Osteocyte (in vitro differentiated cells): Measurements from ENCODE around the gene CDC27. TPM values are rescaled to one million over a fixed set of nuclear protein-coding genes. Genes with fewer than 3 reads are reported as not detected.
"Not testable (repeated sequence)": the region's sequence is repeated elsewhere in the genome, so short reads cannot be mapped to it uniquely, and the experiment has no call there.

Experiments
- DNase-seq: peaks from one replicate; pipeline ENCODE4 v3.0.0; 2021; ENCODE audit warnings: mixed read lengths; ENCODE audit not compliant: unreplicated experiment; ENCODE audit errors: extremely low spot score
- H3K27ac Mint-ChIP-seq: one replicate; pipeline ENCODE4 v1.8.0; 2021; ENCODE audit warnings: mild to moderate bottlenecking, mixed read lengths; ENCODE audit not compliant: unreplicated experiment
- H3K27me3 Mint-ChIP-seq: one replicate; pipeline ENCODE4 v1.8.0; 2021; ENCODE audit warnings: mixed read lengths; ENCODE audit not compliant: unreplicated experiment
- H3K36me3 Mint-ChIP-seq: one replicate; pipeline ENCODE4 v1.8.0; 2021; ENCODE audit warnings: mixed read lengths; ENCODE audit not compliant: unreplicated experiment
- H3K4me1 Mint-ChIP-seq: one replicate; pipeline ENCODE4 v1.8.0; 2021; ENCODE audit warnings: mixed read lengths; ENCODE audit not compliant: unreplicated experiment
- H3K4me3 Mint-ChIP-seq: one replicate; pipeline ENCODE4 v1.8.0; 2021; ENCODE audit warnings: mild to moderate bottlenecking, moderate library complexity, mixed read lengths; ENCODE audit not compliant: unreplicated experiment
- H3K9me3 Mint-ChIP-seq: one replicate; pipeline ENCODE4 v1.8.0; 2021; ENCODE audit warnings: mixed read lengths; ENCODE audit not compliant: unreplicated experiment
- CTCF ChIP-seq: fragments of 200-600 bp; sonication (generic); IDR thresholded peaks from 2 replicates; pipeline ENCODE4 v1.5.0; 2021; ENCODE audit warnings: antibody characterized with exemption, mild to moderate bottlenecking, moderate library complexity
- total RNA-seq: library from RNA; stranded (reverse); gene quantifications from 2 replicates; pipeline ENCODE4 v1.2.1, GENCODE V29; 2021

CDC27 gene
- total RNA-seq, 1 donor from 2014 or later = 112 TPM

- Mint-ChIP-seq H3K4me1 (peaks cover 2% of the 10 kb centered on the region), H3K36me3 (peaks cover 34% of the 10 kb centered on the region), H3K27ac (no peak overlapping the region), H3K4me3 (no peak overlapping the region), H3K27me3 (no peaks in the 10 kb centered on the region), H3K9me3 (no peaks in the 10 kb centered on the region)
- DNase-seq = no peak
- no peak for TF ChIP-seq CTCF
Observed at GRCh38 chr17:47172696-47173565, 16.2 kb downstream of the CDC27 start.

GRCh38 chr17:47170710-47171109 lies 18.4 kb downstream of the CDC27 start:
- no peak for TF ChIP-seq CTCF
- Mint-ChIP-seq H3K27ac (no peak overlapping the region), H3K4me1 (peaks cover 2% of the 10 kb centered on the region)

GRCh38 chr17:47168896-47169295 lies 20.2 kb downstream of the CDC27 start:
- not testable (repeated sequence) for H3K27me3 Mint-ChIP-seq, H3K4me3 Mint-ChIP-seq, H3K4me1 Mint-ChIP-seq, DNase-seq, H3K27ac Mint-ChIP-seq, H3K9me3 Mint-ChIP-seq
- H3K36me3 Mint-ChIP-seq = peaks cover 40% of the 10 kb centered on the region

More at GRCh38 chr17:47170710-47171109, 18.4 kb downstream of the CDC27 start:
- Mint-ChIP-seq H3K4me3 (no peak overlapping the region), H3K27me3 (no peaks in the 10 kb centered on the region), H3K36me3 (peaks cover 41% of the 10 kb centered on the region), H3K9me3 (no peaks in the 10 kb centered on the region)
- DNase-seq = no peak

GRCh38 chr17:47166854-47167253 lies 22.2 kb downstream of the CDC27 start:
- DNase-seq, H3K4me3 Mint-ChIP-seq, H3K9me3 Mint-ChIP-seq, H3K27ac Mint-ChIP-seq, H3K27me3 Mint-ChIP-seq, H3K4me1 Mint-ChIP-seq: not testable (repeated sequence)
- H3K36me3 Mint-ChIP-seq = peaks cover 48% of the 10 kb centered on the region

- no peak for DNase-seq
- H3K27me3 Mint-ChIP-seq = no peaks in the 10 kb centered on the region
- H3K27ac Mint-ChIP-seq = no peak overlapping the region
- H3K9me3 Mint-ChIP-seq = no peaks in the 10 kb centered on the region
- no peak for TF ChIP-seq CTCF
- no peak overlapping the region for H3K4me3 Mint-ChIP-seq
- H3K36me3 Mint-ChIP-seq = peaks cover 51% of the 10 kb centered on the region
- peaks cover 6% of the 10 kb centered on the region for H3K4me1 Mint-ChIP-seq
Observed at GRCh38 chr17:47165137-47165536, 24.0 kb downstream of the CDC27 start.

GRCh38 chr17:47164263-47164662 lies 24.8 kb downstream of the CDC27 start:
- Mint-ChIP-seq H3K27me3 (no peaks in the 10 kb centered on the region), H3K9me3 (no peaks in the 10 kb centered on the region), H3K36me3 (peaks cover 53% of the 10 kb centered on the region), H3K4me3 (no peak overlapping the region), H3K27ac (no peak overlapping the region), H3K4me1 (peaks cover 6% of the 10 kb centered on the region)
- DNase-seq = no peak
- no peak for TF ChIP-seq CTCF
